H1 (cell line): ENCODE results near the gene PTPRT.

Experiments
- HDAC2 ChIP-seq, 2 experiments: fragments of 300-600 bp in 1 of 2; sonication (generic) in 1 of 2; IDR thresholded peaks; 2 replicates each; pipeline ENCODE4 v1.6.1; 2011 to 2012; ENCODE audit warnings: low read depth in 2 of 2, low read length in 2 of 2, mild to moderate bottlenecking in 2 of 2, moderate library complexity in 2 of 2, borderline replicate concordance in 1 of 2, inconsistent platforms in 1 of 2
- RXRA ChIP-seq: IDR thresholded peaks from 2 replicates; pipeline ENCODE4 v1.6.1; 2011; ENCODE audit warnings: low read depth, mild to moderate bottlenecking, low read length, moderate library complexity; ENCODE audit not compliant: insufficient read depth
- TF ChIP-seq, protein P1 (sequence below), 3 experiments: IDR thresholded peaks; 1 replicate in 2 of 3; 2 replicates in 1 of 3; pipeline versions ENCODE4 v1.5.1 to v1.6.1; 2011; ENCODE audit warnings: low read length in 3 of 3, mild to moderate bottlenecking in 3 of 3, inconsistent platforms in 2 of 3, low read depth in 1 of 3, moderate library complexity in 1 of 3; ENCODE audit not compliant: insufficient read depth in 1 of 3; ENCODE audit errors: control extremely low read depth in 1 of 3

DNA sequence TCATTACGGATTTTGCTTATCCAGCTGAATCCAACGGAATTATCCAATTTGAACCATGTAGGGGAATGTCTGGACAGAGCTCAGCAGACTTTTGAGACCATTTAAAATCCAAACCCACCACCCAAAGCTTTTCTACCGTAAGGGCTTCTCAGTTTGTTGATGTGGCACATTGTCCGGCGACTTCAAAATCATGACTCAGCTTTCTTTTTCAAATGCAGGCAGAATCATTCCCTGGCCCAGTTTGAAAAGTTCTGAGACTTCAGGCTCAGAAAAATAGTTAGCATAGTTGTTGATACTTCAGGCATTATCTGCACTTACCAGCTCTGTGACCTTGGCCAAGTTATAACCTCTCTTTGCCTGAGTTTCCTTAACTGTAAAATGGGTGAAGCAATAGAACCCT is 182.2 kb downstream of the PTPRT start:
- TF ChIP-seq, protein P1, sequence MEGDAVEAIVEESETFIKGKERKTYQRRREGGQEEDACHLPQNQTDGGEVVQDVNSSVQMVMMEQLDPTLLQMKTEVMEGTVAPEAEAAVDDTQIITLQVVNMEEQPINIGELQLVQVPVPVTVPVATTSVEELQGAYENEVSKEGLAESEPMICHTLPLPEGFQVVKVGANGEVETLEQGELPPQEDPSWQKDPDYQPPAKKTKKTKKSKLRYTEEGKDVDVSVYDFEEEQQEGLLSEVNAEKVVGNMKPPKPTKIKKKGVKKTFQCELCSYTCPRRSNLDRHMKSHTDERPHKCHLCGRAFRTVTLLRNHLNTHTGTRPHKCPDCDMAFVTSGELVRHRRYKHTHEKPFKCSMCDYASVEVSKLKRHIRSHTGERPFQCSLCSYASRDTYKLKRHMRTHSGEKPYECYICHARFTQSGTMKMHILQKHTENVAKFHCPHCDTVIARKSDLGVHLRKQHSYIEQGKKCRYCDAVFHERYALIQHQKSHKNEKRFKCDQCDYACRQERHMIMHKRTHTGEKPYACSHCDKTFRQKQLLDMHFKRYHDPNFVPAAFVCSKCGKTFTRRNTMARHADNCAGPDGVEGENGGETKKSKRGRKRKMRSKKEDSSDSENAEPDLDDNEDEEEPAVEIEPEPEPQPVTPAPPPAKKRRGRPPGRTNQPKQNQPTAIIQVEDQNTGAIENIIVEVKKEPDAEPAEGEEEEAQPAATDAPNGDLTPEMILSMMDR (IDR thresholded peaks at IDR 0.05; ENCODE audit: control extremely low read depth in 1 of 3, insufficient read depth in 1 of 3, low read depth in 1 of 3, low read length in 3 of 3) = no peak
- no peak for TF ChIP-seq HDAC2 (IDR thresholded peaks at IDR 0.05; ENCODE audit: borderline replicate concordance in 1 of 2, low read depth in 2 of 2, low read length in 2 of 2)
- no peak for TF ChIP-seq RXRA
